K562 (cell line): ENCODE data around the gene HEPACAM. TPM values are rescaled to one million over a fixed set of nuclear protein-coding genes. Genes with fewer than 3 reads are reported as not detected.

Source experiments
- CCNT2 ChIP-seq: IDR thresholded peaks from 2 replicates; pipeline ENCODE4 v1.6.1; 2011; ENCODE audit warnings: borderline replicate concordance, low read depth, mild to moderate bottlenecking, moderate library complexity, mixed read lengths, low read length; ENCODE audit not compliant: insufficient read length; ENCODE audit errors: extremely low read depth
- CHD7 ChIP-seq: fragments of 200-600 bp; sonication (generic); IDR thresholded peaks from one replicate; pipeline ENCODE4 v1.6.1; 2012; ENCODE audit warnings: mild to moderate bottlenecking, low read depth, low read length, inconsistent platforms
- ESRRB ChIP-seq: fragments of 250-450 bp; sonication (Bioruptor Pico); IDR thresholded peaks from 2 replicates; pipeline ENCODE4 v1.5.0; 2020; ENCODE audit warnings: mild to moderate bottlenecking, moderate library complexity, borderline replicate concordance
- FOSL1 ChIP-seq: fragments of 200-800 bp; sonication (Bioruptor generic); conservative IDR thresholded peaks from 2 replicates; pipeline ENCODE4 v1.6.1; 2016; ENCODE audit warnings: missing genetic modification characterization, missing compliant biosample characterization
- NFIX ChIP-seq: fragments of 250-450 bp; sonication (Bioruptor Pico); IDR thresholded peaks from 2 replicates; pipeline ENCODE4 v1.4.0; 2020; ENCODE audit warnings: low read depth, mild to moderate bottlenecking, moderate library complexity
- RBM14 ChIP-seq: fragments of 200-400 bp; formaldehyde crosslinking; IDR thresholded peaks from 2 replicates; pipeline ENCODE4 v1.6.1; 2018; ENCODE audit warnings: low read depth, mild to moderate bottlenecking, low read length, moderate library complexity, borderline replicate concordance; ENCODE audit not compliant: insufficient read depth
- RHOXF2B ChIP-seq: fragments of 250-450 bp; sonication (Bioruptor Pico); conservative IDR thresholded peaks from 2 replicates; pipeline ENCODE4 v1.5.1; 2021
- XRCC4 ChIP-seq: IDR thresholded peaks from one replicate; pipeline ENCODE4 v1.6.1; 2011; ENCODE audit not compliant: insufficient read depth, insufficient read length; ENCODE audit errors: extremely low read depth
- ZBED1 ChIP-seq: IDR thresholded peaks from 2 replicates; pipeline ENCODE4 v1.6.1; 2014
- ZNF140 ChIP-seq: fragments of 250-450 bp; sonication (Bioruptor Pico); IDR thresholded peaks from 2 replicates; pipeline ENCODE4 v1.8.0; 2021; ENCODE audit warnings: moderate library complexity, mild to moderate bottlenecking, inconsistent platforms
- ZNF766 ChIP-seq: fragments of 200-800 bp; sonication (Bioruptor generic); conservative IDR thresholded peaks from 2 replicates; pipeline ENCODE4 v1.6.1; 2016; ENCODE audit warnings: missing genetic modification characterization, missing compliant biosample characterization
- polyA plus RNA-seq, 8 experiments: library from polyadenylated mRNA; depleted of rRNA in 4 of 8; stranded (reverse) in 5 of 8; unstranded in 3 of 8; fragments of >200 nt; fragmentation: Nextera tagmentation in 2 of 8; fragmentation: Illumina TruSeq in 1 of 8; extraction: Ambion mirVana in 2 of 8; extraction: Trizol in 1 of 8; gene quantifications; 2 replicates each; pipeline versions ENCODE4 v1.2.1 to v1.2.3, GENCODE V29; 2011 to 2014; ENCODE audit warnings: inconsistent platforms in 1 of 8, missing spikeins in 1 of 8
- total RNA-seq, 7 experiments: library from RNA; depleted of rRNA in 6 of 7; stranded (reverse); fragments of >200 nt in 6 of 7; fragmentation: Illumina TruSeq in 2 of 7; extraction: Trizol in 2 of 7; gene quantifications; 2 replicates each; pipeline versions ENCODE4 v1.2.1 to v1.2.3, GENCODE V29; 2011 to 2021; ENCODE audit warnings: low replicate concordance in 1 of 7
- TF ChIP-seq, protein P1 (sequence below), 2 experiments: fragments of 450-650 bp in 1 of 2; IDR thresholded peaks; 2 replicates each; pipeline ENCODE4 v1.6.1; 2011 to 2017; ENCODE audit warnings: low read depth in 2 of 2, antibody characterized with exemption in 1 of 2, borderline replicate concordance in 1 of 2, low read length in 1 of 2, mild to moderate bottlenecking in 1 of 2, mixed read lengths in 1 of 2; ENCODE audit not compliant: control insufficient read depth in 1 of 2

The HEPACAM gene
- total and polyA plus RNA-seq, 9 of the 15 experiments (the other 6 are each of a cell fraction or from before 2014, with no cell fraction given) = not detected

- TF ChIP-seq ZNF766 (no peak), CCNT2 (peak; percentile 47), ZNF140 (CRISPR knock-in tag) (no peak), RBM14 (no peak), XRCC4 (no peak), NFIX (CRISPR knock-in tag) (no peak), RHOXF2B (CRISPR knock-in tag) (no peak), ZBED1 (no peak), FOSL1 (tag) (no peak), CHD7 (no peak), ESRRB (CRISPR knock-in tag) (no peak)
- TF ChIP-seq, protein P1, sequence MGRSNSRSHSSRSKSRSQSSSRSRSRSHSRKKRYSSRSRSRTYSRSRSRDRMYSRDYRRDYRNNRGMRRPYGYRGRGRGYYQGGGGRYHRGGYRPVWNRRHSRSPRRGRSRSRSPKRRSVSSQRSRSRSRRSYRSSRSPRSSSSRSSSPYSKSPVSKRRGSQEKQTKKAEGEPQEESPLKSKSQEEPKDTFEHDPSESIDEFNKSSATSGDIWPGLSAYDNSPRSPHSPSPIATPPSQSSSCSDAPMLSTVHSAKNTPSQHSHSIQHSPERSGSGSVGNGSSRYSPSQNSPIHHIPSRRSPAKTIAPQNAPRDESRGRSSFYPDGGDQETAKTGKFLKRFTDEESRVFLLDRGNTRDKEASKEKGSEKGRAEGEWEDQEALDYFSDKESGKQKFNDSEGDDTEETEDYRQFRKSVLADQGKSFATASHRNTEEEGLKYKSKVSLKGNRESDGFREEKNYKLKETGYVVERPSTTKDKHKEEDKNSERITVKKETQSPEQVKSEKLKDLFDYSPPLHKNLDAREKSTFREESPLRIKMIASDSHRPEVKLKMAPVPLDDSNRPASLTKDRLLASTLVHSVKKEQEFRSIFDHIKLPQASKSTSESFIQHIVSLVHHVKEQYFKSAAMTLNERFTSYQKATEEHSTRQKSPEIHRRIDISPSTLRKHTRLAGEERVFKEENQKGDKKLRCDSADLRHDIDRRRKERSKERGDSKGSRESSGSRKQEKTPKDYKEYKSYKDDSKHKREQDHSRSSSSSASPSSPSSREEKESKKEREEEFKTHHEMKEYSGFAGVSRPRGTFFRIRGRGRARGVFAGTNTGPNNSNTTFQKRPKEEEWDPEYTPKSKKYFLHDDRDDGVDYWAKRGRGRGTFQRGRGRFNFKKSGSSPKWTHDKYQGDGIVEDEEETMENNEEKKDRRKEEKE (IDR thresholded peaks at IDR 0.05; ENCODE audit: borderline replicate concordance in 1 of 2, control insufficient read depth in 1 of 2, low read depth in 2 of 2, low read length in 1 of 2) = no peak
Measured at GRCh38 chr11:124875943-124876817, 59.7 kb downstream of the HEPACAM start (continued).
